ENCODE measurements around the gene SANBR.

GRCh38 chr2:61023670-61024069 lies 42.0 kb upstream of the SANBR start:
- no peak for TF ChIP-seq CTCF (conservative IDR thresholded peaks at IDR 0.05; ENCODE audit: low read length)
- no peak for TF ChIP-seq EZH2phosphoT487 (IDR thresholded peaks at IDR 0.05; ENCODE audit: borderline replicate concordance)

All from Loucy (cell line).